Activated T-cell treated with anti-CD3 and anti-CD28 coated beads for 1 hour (primary cell): Measurements from ENCODE around the gene TNNI2.
"Not testable (repeated sequence)": the region's sequence is repeated elsewhere in the genome, so short reads cannot be mapped to it uniquely, and the experiment has no call there.

Experiments
- DNase-seq: peaks from one replicate; pipeline ENCODE4 v3.0.0-alpha.2; 2020; ENCODE audit warnings: low read depth

Gene TNNI2

GRCh38 chr11:1862588-1863351 lies 24.0 kb downstream of the TNNI2 start:
- DNase-seq: no peak

GRCh38 chr11:1863352-1864216 lies 24.8 kb downstream of the TNNI2 start:
- DNase-seq: no peak

- no peak for DNase-seq
These were observed 25.4 kb downstream of the TNNI2 start for GRCh38 chr11:1864231-1864630.

GRCh38 chr11:1864831-1865665 lies 26.3 kb downstream of the TNNI2 start:
- DNase-seq: no peak

GRCh38 chr11:1866226-1866625 lies 27.4 kb downstream of the TNNI2 start:
- no peak for DNase-seq

GRCh38 chr11:1866776-1867175 lies 28.0 kb downstream of the TNNI2 start:
- no peak for DNase-seq

- DNase-seq: no peak
These were observed 28.6 kb downstream of the TNNI2 start for GRCh38 chr11:1867381-1867780.

GRCh38 chr11:1868056-1868635 lies 29.4 kb downstream of the TNNI2 start:
- no peak for DNase-seq

GRCh38 chr11:1868636-1869291 lies 30.0 kb downstream of the TNNI2 start:
- DNase-seq: no peak

GRCh38 chr11:1869427-1870325 lies 30.9 kb downstream of the TNNI2 start:
- no peak for DNase-seq

GRCh38 chr11:1870326-1870696 lies 31.5 kb downstream of the TNNI2 start:
- DNase-seq: no peak

- DNase-seq: no peak
These were observed 32.1 kb downstream of the TNNI2 start for GRCh38 chr11:1870721-1871466.

- no peak for DNase-seq
These were observed 32.8 kb downstream of the TNNI2 start for GRCh38 chr11:1871531-1871930.

GRCh38 chr11:1872267-1872985 lies 33.6 kb downstream of the TNNI2 start:
- no peak for DNase-seq

- DNase-seq: no peak
These were observed 34.4 kb downstream of the TNNI2 start for GRCh38 chr11:1873048-1873812.

GRCh38 chr11:1873813-1874150 lies 35.0 kb downstream of the TNNI2 start:
- not testable (repeated sequence) for DNase-seq

- not testable (repeated sequence) for DNase-seq
These were observed 35.8 kb downstream of the TNNI2 start for GRCh38 chr11:1874441-1875092.
